ENCODE data around the gene RUNX3. TPM values are rescaled to one million over a fixed set of nuclear protein-coding genes. Genes with fewer than 3 reads are reported as not detected.

RUNX3 gene
- total RNA-seq, 1 donor from 2014 or later, result 13.1 TPM

DNA sequence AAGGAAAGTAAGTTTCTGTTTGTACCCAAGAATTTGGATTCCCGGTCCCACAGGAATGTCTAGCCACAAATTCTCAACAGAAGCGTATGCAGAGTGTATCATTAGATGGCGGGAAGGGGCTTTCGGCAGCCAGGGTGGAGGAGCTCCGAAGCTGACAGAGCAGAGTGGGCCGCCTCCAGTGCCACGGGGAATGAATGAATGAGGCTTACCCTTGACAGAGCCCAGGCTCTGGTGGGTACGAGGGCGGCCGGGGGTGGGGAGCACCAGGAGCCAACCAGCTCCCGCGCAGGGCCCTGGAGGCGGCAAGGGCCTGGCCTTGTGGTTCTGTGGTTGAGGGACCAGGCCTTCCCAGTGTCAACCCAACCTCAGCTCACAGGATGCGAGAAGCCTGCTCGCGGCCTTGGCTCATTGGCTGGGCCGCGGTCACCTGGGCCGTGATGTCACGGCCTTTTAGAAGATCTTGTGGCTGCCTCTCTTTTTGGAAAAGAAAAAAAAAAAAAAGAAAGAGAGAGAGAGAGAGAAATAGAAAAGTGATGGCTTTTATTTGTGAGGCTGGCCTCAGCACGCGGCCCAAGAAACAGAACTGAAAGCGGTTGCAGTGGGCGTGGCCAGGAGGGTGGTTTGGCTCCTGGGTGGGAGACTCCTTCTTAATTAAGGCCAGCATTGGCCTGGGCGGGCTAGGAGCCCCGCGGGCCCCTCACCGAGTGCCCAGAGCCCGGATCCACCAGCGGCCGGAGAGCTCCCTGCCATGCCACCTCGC is 34.9 kb upstream of the RUNX3 start:
- Histone ChIP-seq H3K36me3 (no peaks in the 10 kb centered on the region), H3K27me3 (peaks cover 6% of the 10 kb centered on the region), H3K4me3 (peak overlapping the region; percentile 23), H3K27ac (peak overlapping the region; percentile 24), H3K9me3 (no peaks in the 10 kb centered on the region), H3K4me1 (no peaks in the 10 kb centered on the region)
- DNase-seq, result peak; percentile 77
- no peak for TF ChIP-seq CTCF (IDR thresholded peaks at IDR 0.05)
- ATAC-seq, result peak; percentile 76
- intact Hi-C loops (cut with DNase I), result no loop called here

DNA sequence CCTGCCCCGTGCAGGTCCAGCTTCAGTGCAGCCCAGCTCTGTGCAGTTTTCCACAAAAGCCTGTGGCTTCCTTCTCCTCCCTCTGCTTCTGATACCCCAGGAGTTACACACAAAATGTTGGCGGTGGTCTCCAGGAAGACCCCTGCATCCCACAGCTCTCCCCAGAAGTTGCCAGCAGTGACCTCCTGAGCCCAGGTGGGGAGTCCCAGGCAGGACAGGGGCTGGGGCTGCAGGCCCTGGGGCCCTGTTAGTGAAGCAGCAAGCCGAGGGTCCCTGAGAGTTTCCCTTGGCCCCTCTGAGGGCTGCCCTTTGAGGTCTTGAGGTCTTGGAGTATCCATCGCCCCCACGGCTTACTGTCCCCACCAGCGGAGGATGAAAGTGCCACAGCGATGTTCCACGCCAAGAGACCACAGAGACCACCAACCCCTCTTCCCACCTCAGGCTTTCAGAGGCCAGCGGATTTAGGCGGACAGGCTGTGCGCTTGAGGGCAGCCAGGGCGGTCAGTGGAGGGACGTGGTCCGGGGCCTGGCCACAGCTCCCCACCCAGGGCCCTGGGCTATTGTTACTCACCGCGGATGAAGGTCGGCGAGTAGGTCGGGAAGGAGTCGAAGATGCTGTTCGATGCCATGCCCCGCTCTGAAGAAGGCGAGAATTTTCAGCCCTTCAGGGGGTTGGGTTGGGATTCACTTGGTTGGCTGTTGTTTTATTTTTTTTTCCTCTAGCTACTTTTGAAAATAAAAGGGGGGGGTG is 34.0 kb upstream of the RUNX3 start:
- no peak for ATAC-seq
- intact Hi-C loops (cut with DNase I), result no loop called here
- TF ChIP-seq CTCF (IDR thresholded peaks at IDR 0.05), result no peak
- H3K36me3 ChIP-seq, result no peaks in the 10 kb centered on the region
- H3K27ac ChIP-seq, result no peak overlapping the region
- peak overlapping the region; percentile 23 for H3K4me3 ChIP-seq
- H3K9me3 ChIP-seq, result no peaks in the 10 kb centered on the region
- H3K27me3 ChIP-seq, result peaks cover 6% of the 10 kb centered on the region
- no peak for DNase-seq
- no peaks in the 10 kb centered on the region for H3K4me1 ChIP-seq

DNA sequence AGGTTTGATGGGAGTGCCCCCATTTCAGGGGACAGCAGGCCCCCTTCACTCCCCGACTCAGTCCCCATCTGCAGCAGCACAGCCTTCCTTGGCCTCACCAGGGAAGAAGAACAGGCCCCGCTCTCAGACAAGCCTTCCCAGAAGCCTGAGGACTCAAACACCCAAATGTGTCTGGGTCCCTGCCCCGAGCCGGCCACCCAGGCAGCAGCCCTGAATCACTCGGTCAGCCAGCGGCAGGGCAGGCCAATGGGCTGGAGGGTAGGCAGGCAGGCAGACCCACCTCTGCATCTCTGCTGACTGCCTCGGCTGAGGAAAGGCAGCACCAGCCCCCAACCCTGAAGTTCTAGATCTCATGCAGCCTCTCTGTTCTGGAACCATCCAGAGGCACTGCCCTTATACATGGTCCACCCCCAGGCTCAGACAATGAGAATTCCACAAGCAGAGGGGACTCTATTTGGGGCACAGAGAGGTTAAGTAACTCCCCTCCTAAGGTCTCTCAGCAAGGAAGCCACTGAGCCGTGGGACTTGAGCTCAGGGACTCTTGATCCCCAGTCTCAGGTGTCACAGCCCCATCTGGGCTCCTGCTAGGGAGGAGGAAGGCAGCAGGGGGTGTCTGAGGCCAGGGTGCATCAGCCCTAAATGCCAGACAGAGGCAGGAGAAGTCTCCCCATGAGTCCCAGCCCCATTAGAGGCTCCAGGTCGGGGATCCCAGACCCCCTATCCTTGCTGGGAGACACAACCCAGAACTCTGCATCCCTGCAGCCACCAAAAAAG is 33.2 kb upstream of the RUNX3 start:
- no peak for ATAC-seq
- DNase-seq, result no peak
- H3K36me3 ChIP-seq, result no peaks in the 10 kb centered on the region
- intact Hi-C loops (cut with DNase I), result no loop called here
- H3K9me3 ChIP-seq, result no peaks in the 10 kb centered on the region
- TF ChIP-seq CTCF (IDR thresholded peaks at IDR 0.05), result no peak
- peak overlapping the region; percentile 23 for H3K4me3 ChIP-seq
- H3K4me1 ChIP-seq, result no peaks in the 10 kb centered on the region
- peaks cover 6% of the 10 kb centered on the region for H3K27me3 ChIP-seq
- no peak overlapping the region for H3K27ac ChIP-seq

GRCh38 chr1:24961961-24962861 is 32.1 kb upstream of the RUNX3 start:
- intact Hi-C loops (cut with DNase I), result no loop called here
- Histone ChIP-seq H3K4me3 (no peak overlapping the region), H3K9me3 (no peaks in the 10 kb centered on the region), H3K4me1 (no peaks in the 10 kb centered on the region), H3K27ac (no peak overlapping the region), H3K27me3 (peaks cover 6% of the 10 kb centered on the region), H3K36me3 (no peaks in the 10 kb centered on the region)
- DNase-seq, result no peak
- TF ChIP-seq CTCF (IDR thresholded peaks at IDR 0.05), result no peak
- no peak for ATAC-seq

DNA sequence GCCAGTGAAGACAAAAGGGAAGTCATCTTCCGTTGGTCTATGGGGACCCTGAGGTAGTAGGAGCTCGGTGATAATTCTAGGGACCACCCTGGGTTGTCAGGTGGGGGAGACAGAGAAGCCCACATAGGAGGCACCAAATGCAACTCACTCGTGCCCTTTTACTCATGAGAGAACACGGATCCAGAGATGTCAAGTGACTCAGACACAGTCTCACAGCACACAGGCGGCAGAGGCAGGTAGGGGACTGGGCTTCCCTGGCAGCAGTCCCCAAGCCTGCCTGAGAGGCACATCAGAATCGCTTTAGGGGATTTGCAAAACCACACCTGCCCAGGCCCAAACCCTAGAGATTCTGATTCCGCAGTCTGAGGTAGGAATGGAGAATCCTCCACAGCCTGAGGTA is 31.3 kb upstream of the RUNX3 start:
- intact Hi-C loops (cut with DNase I), result no loop called here
- H3K4me1 ChIP-seq, result no peaks in the 10 kb centered on the region
- H3K9me3 ChIP-seq, result no peaks in the 10 kb centered on the region
- no peaks in the 10 kb centered on the region for H3K36me3 ChIP-seq
- no peak overlapping the region for H3K4me3 ChIP-seq
- ATAC-seq (no peak), DNase-seq (no peak)
- peaks cover 6% of the 10 kb centered on the region for H3K27me3 ChIP-seq
- no peak overlapping the region for H3K27ac ChIP-seq
- no peak for TF ChIP-seq CTCF (IDR thresholded peaks at IDR 0.05)

All from upper lobe of right lung (tissue), 1 donor.